GM18519 (cell line): Measurements from ENCODE around the gene MEIS3.
"Not testable (repeated sequence)": the region's sequence is repeated elsewhere in the genome, so short reads cannot be mapped to it uniquely, and the experiment has no call there.

Source experiments
- ATAC-seq: cut with Tn5 transposase; IDR thresholded peaks from one replicate; pipeline ENCODE4 v1.9.1; 2021; ENCODE audit warnings: mild to moderate bottlenecking, moderate library complexity; ENCODE audit not compliant: unreplicated experiment, low FRiP score

MEIS3 gene

GRCh38 chr19:47390533-47391488 is 28.5 kb downstream of the MEIS3 start:
- no peak for ATAC-seq

DNA sequence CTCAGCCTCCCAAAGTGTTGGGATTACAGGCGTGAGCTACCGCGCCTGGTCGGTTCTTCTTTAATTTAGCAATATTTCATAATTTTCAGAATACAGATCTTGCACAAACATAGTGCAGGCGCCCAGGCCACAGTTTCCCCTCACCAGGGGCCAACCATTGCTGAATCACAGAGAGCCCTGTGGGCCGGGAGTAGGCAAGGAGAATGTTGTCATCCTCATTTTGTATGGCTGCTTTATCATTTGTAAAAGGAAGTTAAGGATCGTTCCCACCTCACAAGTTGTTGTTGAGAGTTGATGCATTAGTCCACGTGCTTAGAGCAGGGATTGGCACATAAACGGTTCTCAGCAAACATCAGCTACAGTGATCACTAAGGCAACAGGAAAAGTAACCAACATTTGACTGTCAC is 30.2 kb downstream of the MEIS3 start:
- ATAC-seq = no peak

- ATAC-seq = not testable (repeated sequence)
Observed at GRCh38 chr19:47388721-47389120, 30.6 kb downstream of the MEIS3 start.

- ATAC-seq = not testable (repeated sequence)
Observed at GRCh38 chr19:47387623-47388022, 31.7 kb downstream of the MEIS3 start.

GRCh38 chr19:47386582-47386981 is 32.7 kb downstream of the MEIS3 start:
- ATAC-seq = not testable (repeated sequence)

DNA sequence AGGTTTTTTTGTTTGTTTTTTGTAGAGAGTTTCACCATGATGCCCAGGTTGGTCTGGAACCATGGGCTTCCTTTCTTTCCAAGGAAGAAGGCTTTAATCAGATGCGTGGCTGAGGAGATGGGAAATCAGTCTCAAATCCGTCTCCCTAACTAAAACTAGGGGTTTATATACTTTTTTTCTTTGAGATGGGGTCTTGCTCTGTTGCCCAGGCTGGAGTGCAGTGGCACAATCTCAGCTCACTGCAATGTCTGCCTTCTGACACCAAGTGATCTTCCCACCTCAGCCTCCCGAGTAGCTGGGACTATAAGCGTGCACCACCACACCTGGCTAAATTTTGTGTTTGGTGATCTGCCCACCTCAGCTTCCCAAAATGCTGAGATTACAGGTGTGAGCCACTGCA is 34.8 kb downstream of the MEIS3 start:
- not testable (repeated sequence) for ATAC-seq

- ATAC-seq = not testable (repeated sequence)
Observed at GRCh38 chr19:47383890-47384289, 35.4 kb downstream of the MEIS3 start.

- ATAC-seq = no peak
Observed at GRCh38 chr19:47381653-47382279, 37.6 kb downstream of the MEIS3 start.

GRCh38 chr19:47381121-47381520 is 38.2 kb downstream of the MEIS3 start:
- ATAC-seq = no peak

- no peak for ATAC-seq
Observed at GRCh38 chr19:47380559-47380958, 38.8 kb downstream of the MEIS3 start.

GRCh38 chr19:47379381-47379938 is 39.9 kb downstream of the MEIS3 start:
- ATAC-seq = no peak

- ATAC-seq = no peak
Observed at GRCh38 chr19:47378246-47378645, 41.1 kb downstream of the MEIS3 start.

DNA sequence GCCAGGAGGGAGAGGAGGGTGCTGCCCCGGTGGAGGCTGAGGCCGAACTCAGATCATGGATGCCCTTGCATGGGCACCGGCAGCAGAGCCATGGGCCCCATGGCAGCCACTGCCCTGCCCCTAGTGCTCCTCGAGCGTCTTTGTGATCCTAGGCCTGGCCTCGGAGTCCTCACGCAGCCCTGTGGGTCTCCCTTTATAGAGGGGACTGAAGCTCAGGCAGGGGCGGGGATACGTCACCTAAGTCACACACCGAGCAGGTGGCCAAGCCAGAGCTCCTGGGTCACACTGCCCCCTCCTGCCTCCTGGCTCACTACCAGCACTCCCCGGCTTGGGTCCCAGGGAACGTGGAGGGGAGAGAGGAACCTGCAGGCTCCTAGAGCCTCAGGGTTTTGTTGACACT is 41.5 kb downstream of the MEIS3 start:
- no peak for ATAC-seq

- ATAC-seq = no peak
Observed at GRCh38 chr19:47377208-47377701, 42.1 kb downstream of the MEIS3 start.

GRCh38 chr19:47376589-47377144 is 42.7 kb downstream of the MEIS3 start:
- ATAC-seq = no peak

- no peak for ATAC-seq
Observed at GRCh38 chr19:47375694-47376588, 43.4 kb downstream of the MEIS3 start.

DNA sequence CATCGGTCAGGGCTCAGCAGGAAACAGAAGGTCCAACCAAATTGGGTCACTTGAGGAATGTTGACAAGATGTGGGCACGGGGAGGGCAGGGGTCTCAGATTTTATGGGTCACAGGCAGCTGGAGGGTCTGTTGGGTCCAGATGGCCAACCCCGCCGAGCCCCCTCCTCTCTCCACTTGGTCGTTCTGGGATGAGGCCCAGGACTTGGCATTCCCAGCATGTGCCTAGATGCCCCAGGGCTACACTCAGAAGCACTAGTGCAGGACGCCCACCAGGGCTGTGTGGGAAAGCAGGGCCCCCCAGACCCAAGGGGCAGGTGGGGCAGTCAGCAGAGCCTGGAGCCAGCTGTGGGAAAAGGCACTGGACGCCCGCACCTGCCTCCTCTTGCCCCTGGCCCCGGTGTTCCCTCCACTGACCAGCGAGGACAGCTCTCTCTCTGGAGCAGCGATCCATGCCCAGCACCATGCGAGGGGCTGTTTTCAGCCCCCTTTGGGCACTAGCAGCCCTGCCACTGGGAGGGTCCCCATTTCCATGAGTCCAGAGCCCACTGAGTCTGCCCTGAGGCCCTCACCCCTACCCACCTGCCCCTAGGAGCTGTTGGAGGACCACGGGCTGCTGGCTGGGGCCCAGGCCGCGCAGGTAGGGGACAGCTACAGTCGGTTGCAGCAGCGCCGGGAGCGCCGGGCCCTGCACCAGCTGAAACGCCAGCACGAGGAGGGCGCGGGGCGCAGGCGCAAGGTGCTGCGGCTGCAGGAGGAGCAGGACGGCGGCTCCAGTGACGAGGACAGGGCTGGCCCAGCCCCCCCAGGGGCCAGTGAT is 44.2 kb downstream of the MEIS3 start:
- ATAC-seq = no peak

DNA sequence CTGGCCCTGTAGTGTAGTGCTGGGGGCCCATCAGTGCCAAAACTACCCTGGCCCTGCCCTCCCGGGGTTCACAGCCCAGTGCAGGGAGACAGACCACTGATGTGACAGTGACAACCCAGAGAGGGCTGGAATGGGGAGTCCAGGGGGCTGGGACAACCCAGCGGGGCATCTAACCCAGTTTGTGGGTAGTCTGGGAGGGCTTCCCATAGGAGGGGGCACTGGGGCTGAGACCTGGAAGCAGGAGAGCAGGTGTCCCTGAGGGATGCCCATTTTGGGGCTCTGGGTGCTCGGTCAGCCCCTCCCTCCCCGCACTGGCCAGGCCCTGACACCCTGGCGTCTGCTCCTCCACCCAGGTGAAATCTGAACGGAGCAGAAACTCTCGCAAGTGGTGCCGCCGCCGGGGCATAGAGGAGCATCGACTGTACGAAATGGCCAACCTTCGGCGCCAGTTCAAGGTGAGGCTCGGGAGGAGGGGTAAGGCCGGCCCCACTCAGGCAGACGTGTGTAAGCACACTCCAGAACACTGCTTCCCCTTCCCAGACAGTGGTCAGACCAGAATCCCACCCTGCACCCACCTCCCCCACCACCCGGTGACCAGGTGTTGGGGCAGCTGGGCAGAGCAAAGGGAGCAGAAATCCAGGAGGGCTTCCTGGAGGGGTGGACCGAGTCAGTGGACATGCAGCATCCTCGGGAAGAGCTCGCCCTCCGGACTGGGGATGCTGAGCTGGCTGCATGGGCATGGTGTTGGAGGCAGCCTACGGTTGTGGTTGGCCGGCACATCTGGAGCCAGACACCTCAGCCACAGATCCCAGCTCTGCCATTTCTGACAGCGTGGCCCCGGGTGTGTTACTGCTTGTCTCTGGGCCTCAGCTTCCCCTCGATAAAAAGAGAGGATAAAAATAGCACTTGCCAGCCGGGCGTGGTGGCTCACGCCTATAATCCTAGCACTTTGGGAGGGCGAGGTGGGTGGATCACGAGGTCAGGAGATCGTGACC is 45.8 kb downstream of the MEIS3 start:
- ATAC-seq = no peak
